Neuronal stem cell (in vitro differentiated cells): ENCODE results near the gene KCNN3.

Experiments used
- DNase-seq: peaks from one replicate; pipeline ENCODE4 v3.0.0-alpha.2; 2013; ENCODE audit warnings: low spot score
- H2AFZ ChIP-seq: one replicate; pipeline ENCODE4 v1.6.1; 2013; ENCODE audit warnings: mild to moderate bottlenecking, low read length, inconsistent platforms
- H2AK5ac ChIP-seq: 2 replicates; pipeline ENCODE4 v1.6.1; 2013; ENCODE audit warnings: low read depth, mild to moderate bottlenecking, inconsistent platforms, low read length, moderate library complexity, mixed read lengths
- H2BK120ac ChIP-seq: 2 replicates; pipeline ENCODE4 v1.6.1; 2013; ENCODE audit warnings: low read depth, mild to moderate bottlenecking, inconsistent platforms, low read length, moderate library complexity, mixed read lengths
- H2BK12ac ChIP-seq: one replicate; pipeline ENCODE4 v1.6.1; 2013; ENCODE audit warnings: low read length, inconsistent platforms
- H2BK15ac ChIP-seq: 2 replicates; pipeline ENCODE4 v1.6.1; 2013; ENCODE audit warnings: mild to moderate bottlenecking, low read length, inconsistent platforms, mixed read lengths
- H2BK5ac ChIP-seq: one replicate; pipeline ENCODE4 v1.6.1; 2013; ENCODE audit warnings: inconsistent platforms, mild to moderate bottlenecking, low read length, moderate library complexity
- H3K14ac ChIP-seq: one replicate; pipeline ENCODE4 v1.6.1; 2013; ENCODE audit warnings: low read length, inconsistent platforms
- H3K18ac ChIP-seq: 2 replicates; pipeline ENCODE4 v1.6.1; 2013; ENCODE audit warnings: low read length, inconsistent platforms
- H3K23ac ChIP-seq: 2 replicates; pipeline ENCODE4 v1.6.1; 2013; ENCODE audit warnings: low read depth, mild to moderate bottlenecking, mixed read lengths, low read length, inconsistent platforms; ENCODE audit not compliant: poor library complexity
- H3K27ac ChIP-seq: replicated peaks from 3 replicates; pipeline ENCODE4 v1.5.1; 2013; ENCODE audit warnings: low read length, inconsistent platforms
- H3K27me3 ChIP-seq, 3 experiments: 2 replicates each; pipeline ENCODE4 v1.6.1; 2013; ENCODE audit warnings: low read length in 3 of 3, mild to moderate bottlenecking in 2 of 3, inconsistent platforms in 1 of 3, low read depth in 1 of 3, mixed read lengths in 1 of 3, moderate library complexity in 1 of 3; ENCODE audit not compliant: control insufficient read depth in 3 of 3, insufficient read depth in 3 of 3
- H3K36me3 ChIP-seq, 2 donors: replicated peaks in 1 of 2; 2 replicates each; pipeline ENCODE4 v1.6.1; 2013; ENCODE audit warnings: low read length in 2 of 2; ENCODE audit not compliant: control insufficient read depth in 2 of 2, insufficient read depth in 2 of 2
- H3K4ac ChIP-seq: 2 replicates; pipeline ENCODE4 v1.6.1; 2013; ENCODE audit warnings: inconsistent platforms, mild to moderate bottlenecking, low read length, moderate library complexity
- H3K4me1 ChIP-seq, 2 donors: 1 replicate in 1 of 2; 2 replicates in 1 of 2; pipeline ENCODE4 v1.6.1; 2013; ENCODE audit warnings: low read length in 2 of 2, low read depth in 1 of 2; ENCODE audit not compliant: control insufficient read depth in 2 of 2, insufficient read depth in 1 of 2
- H3K4me2 ChIP-seq: one replicate; pipeline ENCODE4 v1.6.1; 2013; ENCODE audit warnings: mild to moderate bottlenecking, low read length, inconsistent platforms; ENCODE audit not compliant: insufficient read depth, poor library complexity, severe bottlenecking
- H3K4me3 ChIP-seq, 2 donors: 2 replicates each; pipeline ENCODE4 v1.5.1; 2013; ENCODE audit warnings: low read length in 2 of 2, mild to moderate bottlenecking in 2 of 2, inconsistent platforms in 1 of 2, moderate library complexity in 1 of 2
- H3K79me1 ChIP-seq: one replicate; pipeline ENCODE4 v1.6.1; 2013; ENCODE audit warnings: low read depth, mild to moderate bottlenecking, inconsistent platforms, low read length, moderate library complexity
- H3K9ac ChIP-seq: one replicate; pipeline ENCODE4 v1.6.1; 2013; ENCODE audit warnings: mild to moderate bottlenecking, low read depth, low read length, inconsistent platforms; ENCODE audit not compliant: poor library complexity
- H3K9me3 ChIP-seq, 2 donors: replicated peaks in 1 of 2; 2 replicates each; pipeline versions ENCODE3 to v1.6.1; 2013; ENCODE audit warnings: low read length in 2 of 2, mild to moderate bottlenecking in 2 of 2, inconsistent platforms in 1 of 2, low read depth in 1 of 2, mixed read lengths in 1 of 2, moderate library complexity in 1 of 2; ENCODE audit not compliant: control insufficient read depth in 2 of 2, insufficient read depth in 1 of 2
- H4K8ac ChIP-seq: one replicate; pipeline ENCODE4 v1.6.1; 2013; ENCODE audit warnings: low read depth, mild to moderate bottlenecking, inconsistent platforms, low read length, moderate library complexity
- H4K91ac ChIP-seq: one replicate; pipeline ENCODE4 v1.6.1; 2013; ENCODE audit warnings: low read length, low read depth, mild to moderate bottlenecking, inconsistent platforms; ENCODE audit not compliant: poor library complexity
- WGBS, 2 donors: extraction: QIAGEN DNeasy Blood & Tissue Kit; methylation state at CpG; one replicate each; pipeline ENCODE4 v1.1.7; 2013; ENCODE audit warnings: missing lambda C conversion rate in 2 of 2, mixed read lengths in 1 of 2; ENCODE audit not compliant: insufficient read length in 2 of 2, insufficient replicate concordance in 1 of 2; ENCODE audit errors: extremely low coverage in 2 of 2; 5-methylcytosine and 5-hydroxymethylcytosine counted together

The KCNN3 gene

DNA sequence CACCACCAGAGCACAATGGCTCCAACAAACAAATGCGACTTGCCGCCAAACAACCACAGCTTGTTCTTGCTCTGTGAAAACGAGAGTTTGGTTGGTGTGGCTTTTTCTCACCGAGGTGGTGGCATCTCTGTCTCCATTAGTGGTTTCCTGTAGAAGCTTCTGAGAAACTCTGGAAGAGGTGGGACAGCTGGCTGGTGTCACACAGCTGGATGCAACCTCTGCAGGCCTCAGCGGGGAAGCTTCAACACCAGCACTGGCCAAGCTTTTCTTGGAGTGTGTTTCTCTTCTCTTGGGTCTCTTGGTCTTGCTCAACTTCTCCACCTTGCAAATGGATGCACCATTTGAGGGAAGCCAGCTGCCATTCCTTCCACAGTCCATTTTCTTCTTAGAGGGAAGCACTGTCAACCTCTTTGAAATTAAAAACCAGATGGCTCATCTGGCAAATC lies 124.8 kb downstream of the KCNN3 start:
- Histone ChIP-seq H3K18ac (no peak overlapping the region), H3K23ac (no peak overlapping the region), H2AFZ (no peak overlapping the region), H2BK5ac (no peak overlapping the region), H2BK15ac (no peak overlapping the region), H3K9me3 (peaks cover 0 to 5% of the 10 kb centered on the region in 2 donors), H3K27ac (no peak overlapping the region), H2BK12ac (no peak overlapping the region), H3K4me2 (no peak overlapping the region), H3K9ac (no peak overlapping the region), H4K8ac (no peak overlapping the region), H3K36me3 (no peaks in the 10 kb centered on the region), H2BK120ac (no peak overlapping the region), H3K27me3 (peaks cover 0 to 8% (median 0%) of the 10 kb centered on the region in 3 experiments), H3K79me1 (no peaks in the 10 kb centered on the region), H4K91ac (no peak overlapping the region), H2AK5ac (no peak overlapping the region), H3K4ac (no peak overlapping the region), H3K4me1 (peaks cover 16 to 30% of the 10 kb centered on the region in 2 donors), H3K14ac (no peak overlapping the region), H3K4me3 (no peak overlapping the region)
- DNase-seq, result no peak
- WGBS, 2 donors, result no CpG with 5 or more reads among the region's 5 CpGs

DNA sequence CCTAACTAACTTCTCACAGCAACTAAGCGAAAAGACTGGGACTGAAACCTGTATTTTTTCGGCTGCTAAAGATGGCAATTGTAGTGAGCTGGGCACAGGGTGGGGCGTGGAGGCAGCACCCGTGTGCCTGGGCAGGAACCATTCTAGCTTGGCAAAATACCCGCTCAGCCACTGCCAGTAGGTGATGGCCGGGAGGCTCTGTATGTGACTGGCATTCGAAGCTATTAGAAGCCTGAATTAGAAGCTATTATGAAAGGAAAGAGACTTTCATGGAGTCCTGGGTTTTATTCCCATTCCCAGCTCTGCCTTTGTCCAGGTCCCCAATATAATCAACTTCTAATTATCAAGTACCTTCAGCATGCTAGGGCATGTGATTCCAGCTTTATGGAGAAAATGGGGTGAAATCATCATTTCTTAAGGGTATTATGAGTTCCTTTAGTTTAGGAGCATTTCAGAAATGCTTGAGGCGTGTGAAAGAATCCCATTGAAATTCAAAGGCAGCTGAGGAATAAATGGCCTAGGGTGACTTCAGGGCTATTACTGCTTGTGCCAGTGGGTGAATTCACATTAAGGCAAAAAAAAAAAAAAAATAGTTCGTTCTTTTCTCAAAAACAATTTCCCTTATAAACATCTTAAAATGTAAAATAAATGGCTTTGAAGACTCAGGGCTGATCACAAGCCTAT lies 125.6 kb downstream of the KCNN3 start:
- Histone ChIP-seq H3K79me1 (no peaks in the 10 kb centered on the region), H2AFZ (no peak overlapping the region)
- no CpG with 5 or more reads among the region's 9 CpGs for WGBS, 2 donors

GRCh38 chr1:154743526-154744036 lies 126.5 kb downstream of the KCNN3 start:
- Histone ChIP-seq H3K4me1 (peaks cover 13 to 17% of the 10 kb centered on the region in 2 donors), H3K36me3 (no peaks in the 10 kb centered on the region), H3K14ac (no peak overlapping the region), H2BK15ac (no peak overlapping the region), H3K4me2 (no peak overlapping the region), H4K8ac (no peak overlapping the region), H3K18ac (no peak overlapping the region), H2BK120ac (no peak overlapping the region), H2BK12ac (no peak overlapping the region), H3K4me3 (no peak overlapping the region), H2AFZ (no peak overlapping the region), H3K27ac (no peak overlapping the region), H2AK5ac (no peak overlapping the region), H2BK5ac (no peak overlapping the region), H3K9ac (no peak overlapping the region), H3K4ac (no peak overlapping the region), H4K91ac (no peak overlapping the region), H3K9me3 (peaks cover 1 to 6% of the 10 kb centered on the region in 2 donors), H3K27me3 (peaks cover 0 to 5% (median 0%) of the 10 kb centered on the region in 3 experiments), H3K23ac (no peak overlapping the region), H3K79me1 (no peaks in the 10 kb centered on the region)
- WGBS, 2 donors, result no CpG with 5 or more reads among the region's 9 CpGs
- no peak for DNase-seq

More for the DNA sequence above, 125.6 kb downstream of the KCNN3 start:
- Histone ChIP-seq H3K4ac (no peak overlapping the region), H3K27ac (no peak overlapping the region), H4K8ac (no peak overlapping the region), H2BK120ac (no peak overlapping the region), H2BK15ac (no peak overlapping the region), H3K14ac (no peak overlapping the region), H3K36me3 (no peaks in the 10 kb centered on the region), H3K18ac (no peak overlapping the region), H3K23ac (no peak overlapping the region), H3K27me3 (peaks cover 0 to 8% (median 0%) of the 10 kb centered on the region in 3 experiments), H4K91ac (no peak overlapping the region), H2BK5ac (peak overlapping the region; percentile 29), H3K9me3 (peaks cover 1 to 5% of the 10 kb centered on the region in 2 donors), H3K9ac (no peak overlapping the region), H2BK12ac (no peak overlapping the region), H3K4me3 (no peak overlapping the region), H2AK5ac (no peak overlapping the region), H3K4me2 (no peak overlapping the region), H3K4me1 (peaks cover 15 to 23% of the 10 kb centered on the region in 2 donors)
- no peak for DNase-seq

DNA sequence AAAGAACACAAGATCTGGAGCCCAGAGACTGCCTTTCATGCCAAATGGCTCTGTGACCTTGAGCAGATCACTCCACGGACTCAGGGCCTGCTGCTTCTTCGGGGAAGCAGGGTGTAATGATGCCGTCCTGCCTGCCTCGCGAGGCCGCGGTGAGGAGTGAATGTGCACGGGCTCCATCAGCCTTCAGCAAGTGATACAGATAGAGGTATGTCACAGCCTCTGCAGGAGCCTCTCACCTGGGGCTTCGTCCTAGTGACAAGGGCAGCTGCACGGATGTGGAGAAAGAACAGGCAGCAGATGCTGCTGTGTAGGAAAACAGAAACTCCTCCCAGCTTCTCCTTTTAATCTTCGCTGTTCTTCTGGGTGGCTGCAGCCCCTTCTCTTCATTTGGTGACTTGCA lies 127.5 kb downstream of the KCNN3 start:
- H3K9me3 ChIP-seq, result peaks cover 1 to 10% of the 10 kb centered on the region in 2 donors
- H2BK120ac ChIP-seq, result no peak overlapping the region
- H2BK15ac ChIP-seq, result no peak overlapping the region
- no peak overlapping the region for H3K4me2 ChIP-seq
- DNase-seq, result no peak
- no peak overlapping the region for H3K14ac ChIP-seq
- no peak overlapping the region for H4K91ac ChIP-seq
- H3K4me1 ChIP-seq, result peaks cover 7 to 10% of the 10 kb centered on the region in 2 donors
- H3K79me1 ChIP-seq, result no peaks in the 10 kb centered on the region
- no peak overlapping the region for H3K4me3 ChIP-seq
- peak overlapping the region; percentile 47 for H3K9ac ChIP-seq
- no peak overlapping the region for H3K23ac ChIP-seq
- H3K4ac ChIP-seq, result no peak overlapping the region
- peaks cover 0 to 3% (median 0%) of the 10 kb centered on the region in 3 experiments for H3K27me3 ChIP-seq
- H2BK12ac ChIP-seq, result no peak overlapping the region
- no peak overlapping the region for H2AK5ac ChIP-seq
- H4K8ac ChIP-seq, result no peak overlapping the region
- no peak overlapping the region for H3K27ac ChIP-seq
- H3K36me3 ChIP-seq, result no peaks in the 10 kb centered on the region
- H3K18ac ChIP-seq, result no peak overlapping the region
- WGBS, 2 donors, result no CpG with 5 or more reads among the region's 11 CpGs
- no peak overlapping the region for H2BK5ac ChIP-seq
- H2AFZ ChIP-seq, result no peak overlapping the region
